PC-3 (cell line): ENCODE results near the gene DPM1. TPM values are rescaled to one million over a fixed set of nuclear protein-coding genes. Genes with fewer than 3 reads are reported as not detected.

Experiments
- ATAC-seq: fragments of 200-7000 bp; cut with Tn5 transposase; 2 replicates; pipeline ENCODE4 v1.9.1; 2020; ENCODE audit warnings: mild to moderate bottlenecking, moderate library complexity
- Bru-seq: library from RNA; stranded (reverse); fragments of 400-500 nt; gene quantifications from one replicate; lab custom pipeline; 2021; lab: Mats Ljungman, UMichigan
- BruChase-seq, 2 experiments: library from RNA; stranded (reverse); fragments of 400-500 nt; gene quantifications; one replicate each; lab custom pipeline; 2021; lab: Mats Ljungman, UMichigan
- BruUV-seq: library from RNA; stranded (reverse); fragments of 400-500 nt; replicated peaks from 2 replicates; lab custom pipeline; 2021; lab: Mats Ljungman, UMichigan
- CTCF ChIA-PET: fragments of 300-600 bp; sonication (Branson Sonifier 250); formaldehyde crosslinking; loops from one replicate; lab custom pipeline; 2022; ENCODE audit warnings: antibody characterized with exemption; lab: Charles Lee
- POLR2A ChIA-PET: fragments of 300-600 bp; sonication (Branson Sonifier 250); formaldehyde crosslinking; loops from one replicate; lab custom pipeline; 2022; ENCODE audit warnings: antibody characterized with exemption; ENCODE audit not compliant: unreplicated experiment; lab: Charles Lee
- DNase-seq: peaks from one replicate; pipeline ENCODE4 v3.0.0-alpha.2; 2015
- H2AFZ ChIP-seq: fragments of 300-600 bp; sonication (generic); 2 replicates; pipeline ENCODE4 v1.6.0; 2016; ENCODE audit warnings: antibody characterized with exemption, low read length
- H3F3A ChIP-seq: fragments of 300-600 bp; sonication (generic); one replicate; pipeline ENCODE4 v1.6.0; 2017; ENCODE audit warnings: antibody characterized with exemption, low read length, control low read depth, mild to moderate bottlenecking; ENCODE audit not compliant: unreplicated experiment
- H3K27ac ChIP-seq: fragments of 300-600 bp; sonication (generic); 2 replicates; pipeline ENCODE4 v1.5.1; 2016; ENCODE audit warnings: mild to moderate bottlenecking, low read length
- H3K27me3 ChIP-seq: fragments of 300-600 bp; sonication (generic); 2 replicates; pipeline ENCODE4 v1.6.1; 2016; ENCODE audit warnings: low read length, mixed read lengths
- H3K36me3 ChIP-seq: fragments of 300-600 bp; sonication (generic); 2 replicates; pipeline ENCODE4 v1.6.1; 2016; ENCODE audit warnings: low read depth, mixed run types, low read length, mixed read lengths
- H3K4me1 ChIP-seq: fragments of 300-600 bp; sonication (generic); 2 replicates; pipeline ENCODE4 v1.5.1; 2016; ENCODE audit warnings: low read length; ENCODE audit not compliant: insufficient read depth
- H3K4me2 ChIP-seq: fragments of 300-600 bp; sonication (generic); 2 replicates; pipeline ENCODE4 v1.6.0; 2016; ENCODE audit warnings: low read length
- H3K4me3 ChIP-seq: fragments of 300-600 bp; sonication (generic); 2 replicates; pipeline ENCODE4 v1.5.1; 2016; ENCODE audit warnings: mild to moderate bottlenecking, low read length, mixed read lengths
- H3K79me2 ChIP-seq: fragments of 300-600 bp; sonication (generic); 2 replicates; pipeline ENCODE4 v1.6.1; 2017; ENCODE audit warnings: low read length, mixed read lengths
- H3K9ac ChIP-seq: fragments of 300-600 bp; sonication (generic); 2 replicates; pipeline ENCODE4 v1.6.0; 2016; ENCODE audit warnings: mild to moderate bottlenecking, low read length
- H3K9me2 ChIP-seq: fragments of 300-600 bp; sonication (generic); replicated peaks from 2 replicates; pipeline ENCODE4 v1.6.1; 2016; ENCODE audit warnings: mixed run types, low read length, mixed read lengths
- H3K9me3 ChIP-seq: fragments of 300-600 bp; sonication (generic); 2 replicates; pipeline ENCODE4 v1.6.1; 2016; ENCODE audit warnings: low read length, mixed read lengths
- H4K20me1 ChIP-seq: fragments of 300-600 bp; sonication (generic); 2 replicates; pipeline ENCODE4 v1.6.1; 2016; ENCODE audit warnings: low read length, mixed read lengths
- EZH2 ChIP-seq: fragments of 300-600 bp; sonication (generic); IDR thresholded peaks from one replicate; pipeline ENCODE4 v1.6.1; 2017; ENCODE audit warnings: antibody characterized with exemption, mild to moderate bottlenecking, low read length; ENCODE audit not compliant: unreplicated experiment
- EZH2phosphoT487 ChIP-seq: fragments of 300-600 bp; sonication (generic); IDR thresholded peaks from 2 replicates; pipeline ENCODE4 v1.6.1; 2018; ENCODE audit warnings: mild to moderate bottlenecking, antibody characterized with exemption, low read length, borderline replicate concordance
- intact Hi-C: fragments of 100-400 bp; cut with micrococcal nuclease; formaldehyde crosslinking; loops from 2 replicates; pipeline ENCODE4 v1.9.0; 2023
- long read RNA-seq: library from polyadenylated mRNA; unstranded; transcript quantifications from one replicate; pipeline ENCODE4 v2.0.0, GENCODE V29; 2021; ENCODE audit not compliant: unreplicated experiment
- total RNA-seq: library from RNA; depleted of rRNA; stranded (reverse); fragments of >200 nt; gene quantifications from 2 replicates; pipeline ENCODE4 v1.2.3, GENCODE V29; 2014; rRNA removed
- TF ChIP-seq, protein P1 (sequence below): fragments of 300-600 bp; sonication (generic); conservative IDR thresholded peaks from 2 replicates; pipeline ENCODE4 v1.5.1; 2017; ENCODE audit warnings: antibody characterized with exemption, low read depth, mild to moderate bottlenecking, low read length

The DPM1 gene
- total RNA-seq (70.7 and 87.0 TPM in 2 replicates), Bru-seq, nascent RNA (percentile 93 among the genes with signal in this experiment), BruChase-seq, experiment 1, labeled RNA remaining after a 6-hour chase (percentile 87 among the genes with signal in this experiment), BruChase-seq, experiment 2, labeled RNA remaining after a 2-hour chase (percentile 92 among the genes with signal in this experiment)
- long read RNA-seq, transcript DPM1-201 (10 exons, 1,161 nt) = minor isoform, 5 of 55 reads
- long read RNA-seq, transcript DPM1-203 (9 exons, 1,075 nt) = major isoform, 16 of 55 reads
- long read RNA-seq, partial matches to known transcripts = 20 of 55 reads
- long read RNA-seq, other reads (novel, unspliced or antisense) = 14 of 55 reads

GRCh38 chr20:50957798-50958614, at the start of gene DPM1:
Gene DPM1 (minus strand): TSS chr20:50958532. CDS start chr20:50958523, 9 bp downstream.
- ChIA-PET CTCF (interaction anchor here (0.5 to 1.8 kb wide), 4 partner anchors 24 to 333 kb away, joined by 3 to 8 read pairs (median 6); partner anchors contain the start of genes ADNP and BCAS4), POLR2A (interaction anchor here (0.6 to 1.4 kb wide), 7 partner anchors 18 to 396 kb away, joined by 3 to 5 read pairs (median 3); partner anchors contain the start of genes ADNP and BCAS4)
- Histone ChIP-seq H3K4me3 (peak within 1 kb of the TSS; percentile 92), H3K27ac (peak within 1 kb of the TSS; percentile 80), H3K4me1 (peaks cover 39% of the 10 kb centered on the region), H3K9me3 (no peaks in the 10 kb centered on the region), H2AFZ (peak within 1 kb of the TSS; percentile 77), H3F3A (no peaks in the 10 kb centered on the region), H3K79me2 (peaks cover 91% of the 10 kb centered on the region), H3K36me3 (peaks cover 35% of the 10 kb centered on the region), H3K9me2 (no peaks in the 10 kb centered on the region), H3K4me2 (peak within 1 kb of the TSS; percentile 95), H4K20me1 (peaks cover 56% of the 10 kb centered on the region), H3K9ac (peak within 1 kb of the TSS; percentile 87), H3K27me3 (no peaks in the 10 kb centered on the region)
- DNase-seq (peak; percentile 98), ATAC-seq (peak; percentile 77)
- TSS peak; percentile 55 for BruUV-seq
- no peak for TF ChIP-seq EZH2
- TF ChIP-seq, protein P1, sequence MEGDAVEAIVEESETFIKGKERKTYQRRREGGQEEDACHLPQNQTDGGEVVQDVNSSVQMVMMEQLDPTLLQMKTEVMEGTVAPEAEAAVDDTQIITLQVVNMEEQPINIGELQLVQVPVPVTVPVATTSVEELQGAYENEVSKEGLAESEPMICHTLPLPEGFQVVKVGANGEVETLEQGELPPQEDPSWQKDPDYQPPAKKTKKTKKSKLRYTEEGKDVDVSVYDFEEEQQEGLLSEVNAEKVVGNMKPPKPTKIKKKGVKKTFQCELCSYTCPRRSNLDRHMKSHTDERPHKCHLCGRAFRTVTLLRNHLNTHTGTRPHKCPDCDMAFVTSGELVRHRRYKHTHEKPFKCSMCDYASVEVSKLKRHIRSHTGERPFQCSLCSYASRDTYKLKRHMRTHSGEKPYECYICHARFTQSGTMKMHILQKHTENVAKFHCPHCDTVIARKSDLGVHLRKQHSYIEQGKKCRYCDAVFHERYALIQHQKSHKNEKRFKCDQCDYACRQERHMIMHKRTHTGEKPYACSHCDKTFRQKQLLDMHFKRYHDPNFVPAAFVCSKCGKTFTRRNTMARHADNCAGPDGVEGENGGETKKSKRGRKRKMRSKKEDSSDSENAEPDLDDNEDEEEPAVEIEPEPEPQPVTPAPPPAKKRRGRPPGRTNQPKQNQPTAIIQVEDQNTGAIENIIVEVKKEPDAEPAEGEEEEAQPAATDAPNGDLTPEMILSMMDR = no peak
- no peak for TF ChIP-seq EZH2phosphoT487
- intact Hi-C loops = loop anchor here (1.0 kb wide), 1 partner anchor 22 kb away; no protein-coding TSS in a partner anchor

GRCh38 chr20:51005214-51005613, 46.9 kb upstream of the DPM1 start:
- no peak overlapping the region for H3K4me2 ChIP-seq
- no peak for DNase-seq
- no peak overlapping the region for H2AFZ ChIP-seq
- intact Hi-C loops = no loop called here
- no peaks in the 10 kb centered on the region for H3F3A ChIP-seq
- BruUV-seq = no TSS peak
- H3K4me1 ChIP-seq = no peaks in the 10 kb centered on the region
- ChIA-PET CTCF (no interaction called here), POLR2A (no interaction called here)
- no peaks in the 10 kb centered on the region for H3K79me2 ChIP-seq
- TF ChIP-seq EZH2 (no peak), EZH2phosphoT487 (no peak)
- TF ChIP-seq, protein P1 = no peak
- H3K4me3 ChIP-seq = no peak overlapping the region
- no peak overlapping the region for H3K27ac ChIP-seq
- no peaks in the 10 kb centered on the region for H4K20me1 ChIP-seq
- ATAC-seq = no peak
- H3K9me3 ChIP-seq = no peaks in the 10 kb centered on the region
- H3K27me3 ChIP-seq = no peaks in the 10 kb centered on the region
- no peaks in the 10 kb centered on the region for H3K9me2 ChIP-seq
- H3K36me3 ChIP-seq = no peaks in the 10 kb centered on the region; the same call in 1 of the 2 replicates
- no peak overlapping the region for H3K9ac ChIP-seq
